ENCODE results near the gene TMPRSS13. TPM values are rescaled to one million over a fixed set of nuclear protein-coding genes. Genes with fewer than 3 reads are reported as not detected.

The TMPRSS13 gene
- polyA plus RNA-seq, 3 donors = 0.50 to 0.92 (median 0.71) TPM

- DNase-seq = no peak
Observed at GRCh38 chr11:117855912-117856651, 73.1 kb downstream of the TMPRSS13 start.

DNA sequence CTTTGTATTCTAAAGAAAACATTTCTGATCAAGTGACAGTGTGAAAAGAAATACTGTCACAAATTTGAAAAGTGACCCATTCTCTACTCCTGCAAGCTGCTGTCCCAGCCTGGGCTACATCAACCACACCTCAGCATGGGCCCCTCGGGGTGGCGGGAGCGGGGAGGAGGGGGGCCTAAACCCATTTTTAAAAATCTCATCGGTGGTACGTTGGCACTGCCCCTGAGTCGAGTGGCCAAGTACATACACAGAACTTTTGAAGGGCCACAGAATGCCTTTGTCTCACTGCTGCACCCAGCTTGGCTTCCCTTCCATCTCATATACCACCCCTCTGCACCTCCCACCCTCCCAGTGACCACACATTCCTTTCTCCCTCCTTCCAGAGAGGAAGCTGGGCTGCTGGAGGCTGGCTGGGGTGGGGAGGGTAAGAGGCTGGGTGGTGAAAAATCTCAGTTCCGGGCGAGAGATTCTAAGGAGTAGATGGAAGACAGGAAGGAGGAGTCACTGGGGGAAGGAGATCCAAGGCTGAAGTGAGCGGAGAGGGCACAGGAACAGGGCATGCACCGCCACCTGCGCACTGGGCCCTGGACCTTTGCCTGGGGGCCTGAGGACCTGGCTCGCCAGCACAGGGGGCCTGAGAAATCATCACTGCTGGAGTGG, 73.9 kb downstream of the TMPRSS13 start:
- DNase-seq = no peak

DNA sequence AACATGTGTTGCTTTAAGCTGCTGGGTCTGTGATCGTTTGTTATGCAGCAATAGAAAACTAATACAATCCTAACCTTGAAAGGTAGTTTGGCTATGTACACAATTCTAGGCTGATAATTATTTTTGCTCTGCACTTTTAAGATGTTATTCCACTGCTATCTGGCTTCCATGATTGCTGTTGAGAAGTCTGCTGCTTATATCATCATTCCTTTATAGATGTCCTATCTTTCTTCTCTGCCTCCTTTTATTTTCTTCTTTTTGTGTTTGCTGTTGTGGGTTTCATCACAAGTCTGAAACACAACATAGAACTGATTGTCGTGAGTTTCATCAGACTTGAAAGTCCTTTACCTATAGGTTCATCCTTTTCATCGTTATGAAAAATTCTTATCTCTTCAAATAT, 76.9 kb downstream of the TMPRSS13 start:
- DNase-seq = no peak

GRCh38 chr11:117851852-117852251, 77.3 kb downstream of the TMPRSS13 start:
- no peak for DNase-seq

- no peak for DNase-seq
Observed at GRCh38 chr11:117851106-117851505, 78.1 kb downstream of the TMPRSS13 start.

Other genes with a start within 250 kb of the TMPRSS13 start
- 1 to 10 TPM; 2.4 to 4.0 (median 2.9) TPM for gene DSCAML1, start 132.2 kb downstream of the TMPRSS13 start, polyA plus RNA-seq (ENCODE audit: insufficient read length in 3 of 3)
- 100 to 1,000 TPM; 504 to 530 (median 517) TPM for gene FXYD2, start 104.7 kb downstream of the TMPRSS13 start, polyA plus RNA-seq (ENCODE audit: insufficient read length in 3 of 3)
- 100 to 1,000 TPM; 111 to 141 (median 136) TPM for gene FXYD6, start 52.7 kb downstream of the TMPRSS13 start, polyA plus RNA-seq (ENCODE audit: insufficient read length in 3 of 3)
- 1 to 10 TPM; 2.0 to 3.8 (median 2.5) TPM for gene IL10RA, start 57.0 kb upstream of the TMPRSS13 start, polyA plus RNA-seq (ENCODE audit: insufficient read length in 3 of 3)
- gene TMPRSS4, start 147.7 kb upstream of the TMPRSS13 start, polyA plus RNA-seq (ENCODE audit: insufficient read length in 3 of 3) = 10 to 100 TPM; 21.8 to 34.3 (median 30.3) TPM
- gene SMIM35, start 157.6 kb upstream of the TMPRSS13 start, polyA plus RNA-seq (ENCODE audit: insufficient read length in 3 of 3) = under 1 TPM; 0.09 to 0.11 (median 0.10) TPM
- gene SCN4B, start 223.4 kb upstream of the TMPRSS13 start, polyA plus RNA-seq (ENCODE audit: insufficient read length in 3 of 3) = 1 to 10 TPM; 1.4 to 2.5 (median 1.4) TPM
- 1 to 10 TPM; 3.7 to 4.9 (median 4.9) TPM for gene SCN2B, start 247.2 kb upstream of the TMPRSS13 start, polyA plus RNA-seq (ENCODE audit: insufficient read length in 3 of 3)

Data from renal pelvis (tissue), 4 donors.